ENCODE results near the gene PNPT1.

Gene PNPT1

GRCh38 chr2:55592130-55592529 lies 101.5 kb downstream of the PNPT1 start:
- DNase-seq = no peak

- no peak for DNase-seq
Observed at GRCh38 chr2:55590810-55591440, 102.7 kb downstream of the PNPT1 start.

GRCh38 chr2:55585451-55586080 lies 108.1 kb downstream of the PNPT1 start:
- no peak for DNase-seq
